Measurements from ENCODE around the gene CTSD.

GRCh38 chr11:1757861-1758610, 5.7 kb downstream of the CTSD start:
- TF ChIP-seq CTCF (IDR thresholded peaks at IDR 0.05; ENCODE audit: insufficient read depth, low read length, poor library complexity, severe bottlenecking): no peak
- no peak for TF ChIP-seq EZH2phosphoT487 (conservative IDR thresholded peaks at IDR 0.05; ENCODE audit: low read length)
